Measurements from ENCODE around the gene PLXDC1.

Gene PLXDC1

GRCh38 chr17:39104657-39105056 is 46.8 kb downstream of the PLXDC1 start:
- no peak overlapping the region for H3K4me3 ChIP-seq (replicated peaks; ENCODE audit: low read depth, low read length)
- DNase-seq (ENCODE audit: extremely low read depth, low read depth), result no peak
- no peak for TF ChIP-seq CTCF (IDR thresholded peaks at IDR 0.05; ENCODE audit: low read depth, low read length, missing control alignments)

- no peak overlapping the region for H3K4me3 ChIP-seq (replicated peaks; ENCODE audit: low read depth, low read length)
- TF ChIP-seq CTCF (IDR thresholded peaks at IDR 0.05; ENCODE audit: low read depth, low read length, missing control alignments), result no peak
- no peak for DNase-seq (ENCODE audit: extremely low read depth, low read depth)
These were observed 47.4 kb downstream of the PLXDC1 start for GRCh38 chr17:39104046-39104445.

- H3K4me3 ChIP-seq (replicated peaks; ENCODE audit: low read depth, low read length), result no peak overlapping the region
- no peak for DNase-seq (ENCODE audit: extremely low read depth, low read depth)
- TF ChIP-seq CTCF (IDR thresholded peaks at IDR 0.05; ENCODE audit: low read depth, low read length, missing control alignments), result no peak
These were observed 50.3 kb downstream of the PLXDC1 start for GRCh38 chr17:39101091-39101490.

- DNase-seq (ENCODE audit: extremely low read depth, low read depth), result no peak
- no peak overlapping the region for H3K4me3 ChIP-seq (replicated peaks; ENCODE audit: low read depth, low read length)
- no peak for TF ChIP-seq CTCF (IDR thresholded peaks at IDR 0.05; ENCODE audit: low read depth, low read length, missing control alignments)
These were observed 50.9 kb downstream of the PLXDC1 start for GRCh38 chr17:39100530-39100929.

- no peak overlapping the region for H3K4me3 ChIP-seq (replicated peaks; ENCODE audit: low read depth, low read length)
- DNase-seq (ENCODE audit: extremely low read depth, low read depth), result no peak
- no peak for TF ChIP-seq CTCF (IDR thresholded peaks at IDR 0.05; ENCODE audit: low read depth, low read length, missing control alignments)
These were observed 51.7 kb downstream of the PLXDC1 start for GRCh38 chr17:39099663-39100286.

- no peak for DNase-seq (ENCODE audit: extremely low read depth, low read depth)
- TF ChIP-seq CTCF (IDR thresholded peaks at IDR 0.05; ENCODE audit: low read depth, low read length, missing control alignments), result no peak
- no peak overlapping the region for H3K4me3 ChIP-seq (replicated peaks; ENCODE audit: low read depth, low read length)
These were observed 52.8 kb downstream of the PLXDC1 start for GRCh38 chr17:39098588-39098987.

- no peak for TF ChIP-seq CTCF (IDR thresholded peaks at IDR 0.05; ENCODE audit: low read depth, low read length, missing control alignments)
- no peak overlapping the region for H3K4me3 ChIP-seq (replicated peaks; ENCODE audit: low read depth, low read length)
- no peak for DNase-seq (ENCODE audit: extremely low read depth, low read depth)
These were observed 53.9 kb downstream of the PLXDC1 start for GRCh38 chr17:39097537-39097936.

Measured in HFF-Myc (cell line).